H1 (cell line): ENCODE measurements around the gene CHCHD3. TPM values are rescaled to one million over a fixed set of nuclear protein-coding genes. Genes with fewer than 3 reads are reported as not detected.

Source experiments
- CTCF ChIA-PET: fragments of 300-600 bp; sonication (Branson Sonifier 250); formaldehyde crosslinking; loops from one replicate; lab custom pipeline; 2021; ENCODE audit not compliant: partially characterized antibody; lab: Charles Lee
- POLR2A ChIA-PET: fragments of 300-600 bp; sonication (Branson Sonifier 250); formaldehyde crosslinking; loops from one replicate; lab custom pipeline; 2021; ENCODE audit warnings: inconsistent platforms; ENCODE audit not compliant: partially characterized antibody; lab: Charles Lee
- DNase-seq, 2 experiments: peaks; one replicate each; pipeline versions ENCODE4 v3.0.0 to v3.0.0-alpha.2; 2010 to 2022; ENCODE audit warnings: low spot score in 2 of 2, low read depth in 1 of 2, mixed read lengths in 1 of 2
- FAIRE-seq: peaks from 2 replicates; lab custom pipeline; 2011; peaks lifted over from hg19 to GRCh38; lab: Jason Lieb, UNC
- H2AFZ ChIP-seq: 2 replicates; pipeline ENCODE4 v1.8.1; 2012; ENCODE audit warnings: low read length, inconsistent platforms
- H2AK5ac ChIP-seq: 2 replicates; pipeline ENCODE4 v1.6.1; 2013; ENCODE audit warnings: low read depth, low read length
- H2BK120ac ChIP-seq: replicated peaks from 2 replicates; pipeline ENCODE3; 2013; ENCODE audit warnings: low read depth, low read length, inconsistent platforms
- H2BK12ac ChIP-seq: 2 replicates; pipeline ENCODE4 v1.6.1; 2013; ENCODE audit warnings: low read depth, low read length
- H2BK15ac ChIP-seq: 2 replicates; pipeline ENCODE4 v1.6.1; 2013; ENCODE audit warnings: low read length
- H2BK20ac ChIP-seq: 2 replicates; pipeline ENCODE4 v1.6.1; 2013; ENCODE audit warnings: low read length
- H2BK5ac ChIP-seq: 2 replicates; pipeline ENCODE4 v1.6.1; 2013; ENCODE audit warnings: low read depth, low read length
- H3K14ac ChIP-seq: 2 replicates; pipeline ENCODE4 v1.6.1; 2013; ENCODE audit warnings: inconsistent platforms; ENCODE audit not compliant: insufficient read length
- H3K18ac ChIP-seq: 2 replicates; pipeline ENCODE4 v1.6.1; 2013; ENCODE audit warnings: low read length; ENCODE audit errors: extremely low read depth
- H3K23ac ChIP-seq: 2 replicates; pipeline ENCODE4 v1.6.1; 2013; ENCODE audit warnings: inconsistent platforms; ENCODE audit not compliant: insufficient read length
- H3K23me2 ChIP-seq: 2 replicates; pipeline ENCODE4 v1.6.1; 2013; ENCODE audit warnings: low read depth, low read length
- H3K27ac ChIP-seq: 2 replicates; pipeline ENCODE4 v1.6.1; 2011; ENCODE audit warnings: low read depth, low read length, inconsistent platforms
- H3K27me3 ChIP-seq, 4 experiments: replicated peaks in 1 of 4; 1 replicate in 1 of 4; 2 replicates in 3 of 4; pipeline versions ENCODE4 v1.6.1 to v1.8.1; 2011 to 2013; ENCODE audit warnings: low read length in 3 of 4, mild to moderate bottlenecking in 3 of 4, inconsistent platforms in 2 of 4, mixed read lengths in 2 of 4, moderate library complexity in 1 of 4; ENCODE audit not compliant: control insufficient read depth in 3 of 4, insufficient read depth in 3 of 4; ENCODE audit errors: extremely low read depth in 1 of 4
- H3K36me3 ChIP-seq, 4 experiments: 2 replicates each; pipeline versions ENCODE4 v1.6.1 to v1.8.1; 2011 to 2013; ENCODE audit warnings: mild to moderate bottlenecking in 4 of 4, low read length in 3 of 4, moderate library complexity in 2 of 4, control low read depth in 1 of 4, inconsistent platforms in 1 of 4; ENCODE audit not compliant: insufficient read depth in 4 of 4, control insufficient read depth in 2 of 4
- H3K4ac ChIP-seq: replicated peaks from 2 replicates; pipeline ENCODE3; 2013; ENCODE audit warnings: low read length, low read depth, mixed read lengths, inconsistent platforms; ENCODE audit not compliant: insufficient read length
- H3K4me1 ChIP-seq, 4 experiments: replicated peaks in 1 of 4; 1 replicate in 1 of 4; 2 replicates in 3 of 4; pipeline versions ENCODE4 v1.6.1 to v1.8.1; 2011 to 2013; ENCODE audit warnings: low read length in 3 of 4, inconsistent platforms in 2 of 4, mixed read lengths in 1 of 4; ENCODE audit not compliant: insufficient read depth in 4 of 4, control insufficient read depth in 3 of 4
- H3K4me2 ChIP-seq, 2 experiments: 2 replicates each; pipeline versions ENCODE4 v1.6.1 to v1.8.1; 2011 to 2013; ENCODE audit warnings: low read depth in 2 of 2, low read length in 2 of 2, control low read depth in 1 of 2, inconsistent platforms in 1 of 2, mild to moderate bottlenecking in 1 of 2; ENCODE audit not compliant: insufficient read depth in 1 of 2
- H3K4me3 ChIP-seq, 4 experiments: fragments of 200-600, 300-600 bp in 1 of 4; sonication (generic), shearing (Covaris generic), sonication (Bioruptor Twin) in 1 of 4; 2 replicates each; pipeline versions ENCODE4 v1.5.1 to v1.8.1; 2011 to 2016; ENCODE audit warnings: low read length in 4 of 4, low read depth in 3 of 4, control low read depth in 2 of 4, inconsistent platforms in 2 of 4, mild to moderate bottlenecking in 2 of 4, mixed read lengths in 1 of 4, moderate library complexity in 1 of 4; ENCODE audit not compliant: insufficient read depth in 2 of 4; ENCODE audit errors: extremely low read depth in 1 of 4
- H3K56ac ChIP-seq: replicated peaks from 2 replicates; pipeline ENCODE3; 2013; ENCODE audit warnings: low read depth, mild to moderate bottlenecking, mixed read lengths, low read length, inconsistent platforms; ENCODE audit not compliant: insufficient read length
- H3K79me1 ChIP-seq: 2 replicates; pipeline ENCODE4 v1.6.1; 2013; ENCODE audit warnings: low read depth, low read length, control low read depth
- H3K79me2 ChIP-seq, 2 experiments: 2 replicates each; pipeline versions ENCODE4 v1.6.1 to v1.8.1; 2012 to 2013; ENCODE audit warnings: low read length in 2 of 2, mild to moderate bottlenecking in 2 of 2, inconsistent platforms in 1 of 2; ENCODE audit not compliant: insufficient read depth in 2 of 2, control insufficient read depth in 1 of 2
- H3K9ac ChIP-seq, 4 experiments: replicated peaks in 1 of 4; 1 replicate in 1 of 4; 2 replicates in 3 of 4; pipeline versions ENCODE4 v1.6.1 to v1.8.1; 2011 to 2013; ENCODE audit warnings: low read depth in 3 of 4, low read length in 3 of 4, control low read depth in 2 of 4, mild to moderate bottlenecking in 2 of 4, moderate library complexity in 2 of 4, inconsistent platforms in 1 of 4; ENCODE audit errors: extremely low read depth in 1 of 4
- H3K9me3 ChIP-seq, 2 experiments: 2 replicates each; pipeline versions ENCODE4 v1.6.1 to v1.8.1; 2012 to 2013; ENCODE audit warnings: mild to moderate bottlenecking in 2 of 2, moderate library complexity in 2 of 2, control low read depth in 1 of 2, inconsistent platforms in 1 of 2, low read depth in 1 of 2, low read length in 1 of 2, mixed read lengths in 1 of 2; ENCODE audit not compliant: insufficient read depth in 2 of 2
- H4K20me1 ChIP-seq, 2 experiments: replicated peaks in 1 of 2; 2 replicates each; pipeline versions ENCODE3 to v1.8.1; 2011 to 2013; ENCODE audit warnings: inconsistent platforms in 2 of 2, low read length in 2 of 2, mild to moderate bottlenecking in 1 of 2; ENCODE audit not compliant: insufficient read depth in 2 of 2, control insufficient read depth in 1 of 2
- H4K5ac ChIP-seq: 2 replicates; pipeline ENCODE4 v1.6.1; 2013; ENCODE audit warnings: low read length, low read depth, mixed read lengths, inconsistent platforms; ENCODE audit not compliant: insufficient read length
- H4K8ac ChIP-seq: 2 replicates; pipeline ENCODE4 v1.8.0; 2013; ENCODE audit warnings: mild to moderate bottlenecking, moderate library complexity, low read length, inconsistent platforms; ENCODE audit not compliant: insufficient read depth; ENCODE audit errors: extremely low read depth
- H4K91ac ChIP-seq: replicated peaks from 2 replicates; pipeline ENCODE3; 2013; ENCODE audit warnings: low read length, mixed read lengths, inconsistent platforms; ENCODE audit not compliant: insufficient read length
- JUND ChIP-seq: IDR thresholded peaks from 2 replicates; pipeline ENCODE4 v1.6.1; 2011; ENCODE audit warnings: mild to moderate bottlenecking, improper control_type of control experiment, low read length
- WGBS, 2 experiments: shearing (Covaris generic) in 1 of 2; methylation state at CpG; one replicate each; pipeline versions ENCODE4 v1.1.6 to v1.1.7; 2013 to 2015; ENCODE audit warnings: low lambda C conversion rate in 2 of 2, mixed read lengths in 2 of 2, inconsistent platforms in 1 of 2, low coverage in 1 of 2, missing lambda C conversion rate in 1 of 2; ENCODE audit not compliant: insufficient replicate concordance in 2 of 2, insufficient coverage in 1 of 2, insufficient read length in 1 of 2; ENCODE audit errors: extremely low coverage in 1 of 2, missing lambda C conversion rate in 1 of 2; 5-methylcytosine and 5-hydroxymethylcytosine counted together
- polyA plus RNA-seq, 7 experiments: library from polyadenylated mRNA; depleted of rRNA in 3 of 7; stranded (reverse) in 5 of 7; unstranded in 2 of 7; fragments of >200 nt in 5 of 7; fragments of 200-250 nt in 2 of 7; gene quantifications; 1 replicate in 5 of 7; 2 replicates in 1 of 7; 4 replicates in 1 of 7; pipeline versions ENCODE4 v1.2.1 to v1.2.3, GENCODE V29; 2011 to 2013; ENCODE audit warnings: missing spikeins in 2 of 7, mixed read lengths in 2 of 7
- total RNA-seq: library from RNA; stranded (reverse); fragmentation: NEBNext Ultra II Directional; extraction: Animal tissue kit (Norgen Biotek cat#: 25700); gene quantifications from 2 replicates; pipeline ENCODE4 v1.2.1, GENCODE V29; 2021

The CHCHD3 gene
- total and polyA plus RNA-seq, 2 of the 8 experiments (the other 6 are each of a cell fraction or from before 2014, with no cell fraction given), result 42.9 to 137 TPM

DNA sequence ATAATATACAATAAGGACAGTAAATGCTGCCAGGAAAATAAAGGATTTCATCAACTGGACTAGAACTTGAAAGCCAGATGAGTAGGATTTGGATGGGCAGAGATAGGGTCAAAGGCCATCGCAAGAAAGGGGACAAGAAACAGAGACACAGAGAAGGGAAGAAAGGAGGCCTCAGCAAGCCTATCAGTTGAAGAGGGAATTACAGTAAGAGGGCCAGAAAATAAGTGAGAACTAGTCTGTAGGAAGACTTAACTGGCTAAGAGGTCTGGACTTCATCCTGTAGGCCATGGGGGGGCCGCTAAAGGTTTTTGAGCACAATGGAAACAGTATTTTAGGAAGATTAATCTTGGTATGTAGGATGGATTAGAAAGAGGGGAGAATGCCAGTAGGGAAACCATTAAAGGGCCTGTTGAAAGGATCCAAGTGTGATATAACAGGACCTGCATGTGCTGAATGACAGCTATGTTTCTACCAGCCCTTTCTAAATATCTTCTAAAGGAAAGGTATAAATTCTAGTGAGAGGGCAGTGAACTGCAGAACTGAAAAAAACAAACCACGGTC, 174.4 kb downstream of the CHCHD3 start:
- no peak for TF ChIP-seq JUND
- TF ChIP-seq, all 59 proteins: peak for 0
- no peak overlapping the region for H2BK15ac ChIP-seq
- H2AFZ ChIP-seq, result no peak overlapping the region
- H4K5ac ChIP-seq, result no peak overlapping the region
- H4K8ac ChIP-seq, result no peak overlapping the region
- H2BK20ac ChIP-seq, result no peak overlapping the region
- no peak overlapping the region for H3K56ac ChIP-seq
- FAIRE-seq (no peak), DNase-seq (no peak)
- H3K23me2 ChIP-seq, result no peaks in the 10 kb centered on the region
- H3K79me2 ChIP-seq, result peaks cover 0 to 11% of the 10 kb centered on the region in 2 experiments; a peak in 2 of 4 replicates
- H3K9me3 ChIP-seq, result no peaks in the 10 kb centered on the region
- H3K18ac ChIP-seq, result no peak overlapping the region
- no peak overlapping the region for H2BK12ac ChIP-seq
- no peak overlapping the region for H2AK5ac ChIP-seq
- H3K27ac ChIP-seq, result no peak overlapping the region
- no peak overlapping the region for H3K9ac ChIP-seq
- H3K14ac ChIP-seq, result no peak overlapping the region
- no peak overlapping the region for H3K4me2 ChIP-seq
- POLR2A ChIA-PET, result no interaction called here
- no peak overlapping the region for H3K4me3 ChIP-seq
- no peak overlapping the region for H2BK120ac ChIP-seq
- no peaks in the 10 kb centered on the region for H3K4me1 ChIP-seq
- peaks cover 5% of the 10 kb centered on the region; the same call in 1 of the 2 replicates for H3K79me1 ChIP-seq
- H3K36me3 ChIP-seq, result no peaks in the 10 kb centered on the region; a peak in 1 of 8 replicates
- no peak overlapping the region for H4K91ac ChIP-seq
- no peaks in the 10 kb centered on the region for H3K27me3 ChIP-seq
- CTCF ChIA-PET, result interaction anchor here (1.7 kb wide), 2 partner anchors 11 to 19 kb away, joined by 5 to 7 read pairs; no protein-coding TSS in a partner anchor
- WGBS, 2 experiments, result 84% methylated on average over 3 of the region's 3 CpGs; no CpG with 5 or more reads in 1 of the 2 experiments
- H2BK5ac ChIP-seq, result no peak overlapping the region
- no peak overlapping the region for H3K23ac ChIP-seq
- no peaks in the 10 kb centered on the region for H4K20me1 ChIP-seq
- no peak overlapping the region for H3K4ac ChIP-seq
